ENCODE data around the gene FBXO9.

GRCh38 chr6:53069427-53069826 lies 4.2 kb downstream of the FBXO9 start:
- no peak for TF ChIP-seq CEBPB (IDR thresholded peaks at IDR 0.05; ENCODE audit: low read depth, low read length)
- no peak for TF ChIP-seq CTCF (IDR thresholded peaks at IDR 0.05; ENCODE audit: control extremely low read depth in 1 of 3, insufficient read depth in 1 of 3, low read depth in 1 of 3, low read length in 3 of 3)
- no peak for TF ChIP-seq RAD21 (IDR thresholded peaks at IDR 0.05 in 1 of 2, conservative IDR thresholded peaks at IDR 0.05 in 1 of 2; ENCODE audit: low read depth in 2 of 2, low read length in 2 of 2)
- TF ChIP-seq RFX5 (IDR thresholded peaks at IDR 0.05; ENCODE audit: borderline replicate concordance, low read depth, low read length): no peak
